Measurements from ENCODE around the gene GPR87.

The GPR87 gene, protein sequence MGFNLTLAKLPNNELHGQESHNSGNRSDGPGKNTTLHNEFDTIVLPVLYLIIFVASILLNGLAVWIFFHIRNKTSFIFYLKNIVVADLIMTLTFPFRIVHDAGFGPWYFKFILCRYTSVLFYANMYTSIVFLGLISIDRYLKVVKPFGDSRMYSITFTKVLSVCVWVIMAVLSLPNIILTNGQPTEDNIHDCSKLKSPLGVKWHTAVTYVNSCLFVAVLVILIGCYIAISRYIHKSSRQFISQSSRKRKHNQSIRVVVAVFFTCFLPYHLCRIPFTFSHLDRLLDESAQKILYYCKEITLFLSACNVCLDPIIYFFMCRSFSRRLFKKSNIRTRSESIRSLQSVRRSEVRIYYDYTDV

DNA sequence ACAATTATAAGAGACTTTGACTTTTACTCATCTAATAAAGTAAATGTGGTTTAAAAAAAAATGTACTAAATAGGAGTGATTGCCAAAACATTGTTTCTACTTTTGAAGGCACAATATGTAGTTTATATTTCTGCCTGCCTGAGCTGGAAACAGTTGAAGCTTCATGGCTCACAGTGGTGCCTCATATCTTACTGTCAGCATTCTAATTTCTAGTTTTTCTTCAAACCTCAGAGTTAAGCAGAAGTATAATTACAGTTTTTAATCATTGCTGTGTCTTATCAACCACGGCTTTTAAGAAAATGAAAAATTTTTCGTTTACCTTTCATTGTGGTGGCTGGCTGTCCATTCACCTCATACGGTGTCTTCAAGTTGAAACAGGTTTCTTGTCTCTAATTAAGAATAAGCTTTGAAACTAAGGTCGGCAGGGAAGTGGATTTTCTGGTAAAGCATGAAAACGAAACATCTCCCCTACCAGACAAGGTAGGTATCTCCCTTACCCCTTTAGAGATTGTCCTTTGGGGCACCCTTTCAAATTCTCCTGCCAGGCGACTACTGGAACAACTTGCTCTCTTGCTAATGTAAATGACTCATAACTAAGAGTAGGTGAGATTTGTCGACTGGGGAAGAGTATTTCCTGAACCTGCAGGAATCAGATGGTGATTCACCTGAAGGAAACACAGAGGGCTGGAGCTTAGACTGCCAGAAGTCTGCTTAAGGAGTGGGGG lies at the start of gene GPR87:
TSS of gene GPR87 (minus strand) at position 554 of the 725 bp plus-strand sequence. CDS start 16,720 bp downstream, outside the sequence.
- DNase-seq, result no peak

DNA sequence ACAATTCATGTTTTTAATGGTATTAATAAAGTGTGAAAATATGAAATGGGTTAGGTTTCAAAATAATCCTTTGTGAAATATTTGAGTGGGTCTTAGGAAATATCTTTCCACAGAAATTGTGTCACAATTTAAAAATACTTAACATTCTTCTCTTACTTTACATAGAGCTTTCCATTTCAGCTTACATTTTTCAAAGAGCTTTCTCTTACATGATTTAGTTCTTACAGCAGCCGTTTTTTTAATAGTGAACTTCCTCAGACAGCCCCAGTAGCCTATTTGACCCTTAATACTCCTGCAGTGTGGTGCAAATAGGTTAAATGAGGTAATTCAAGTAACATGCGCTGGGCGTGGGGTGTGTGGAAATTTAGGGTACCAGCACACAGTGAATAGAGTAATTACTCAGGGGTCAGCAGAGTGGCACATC lies 46.1 kb upstream of the GPR87 start:
- DNase-seq, result peak; percentile 61

DNA sequence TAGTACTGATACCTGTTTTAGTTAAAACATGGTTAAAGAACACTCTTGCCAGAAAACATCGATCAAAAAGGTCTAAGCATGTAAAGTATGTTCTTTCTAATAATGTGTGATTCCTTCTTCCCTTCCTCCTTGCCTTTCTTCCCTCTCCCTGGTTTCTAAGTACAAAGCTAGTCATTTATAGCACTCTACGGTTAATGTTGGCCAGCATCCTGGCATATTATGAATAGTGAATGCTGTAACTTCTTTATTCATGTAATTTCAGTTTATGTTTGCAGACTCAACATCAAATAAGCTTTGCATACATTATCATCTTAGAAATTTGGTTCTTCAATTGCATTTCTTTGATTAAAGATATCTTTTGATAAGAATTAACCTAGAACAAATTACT lies 40.8 kb upstream of the GPR87 start:
- no peak for DNase-seq

DNA sequence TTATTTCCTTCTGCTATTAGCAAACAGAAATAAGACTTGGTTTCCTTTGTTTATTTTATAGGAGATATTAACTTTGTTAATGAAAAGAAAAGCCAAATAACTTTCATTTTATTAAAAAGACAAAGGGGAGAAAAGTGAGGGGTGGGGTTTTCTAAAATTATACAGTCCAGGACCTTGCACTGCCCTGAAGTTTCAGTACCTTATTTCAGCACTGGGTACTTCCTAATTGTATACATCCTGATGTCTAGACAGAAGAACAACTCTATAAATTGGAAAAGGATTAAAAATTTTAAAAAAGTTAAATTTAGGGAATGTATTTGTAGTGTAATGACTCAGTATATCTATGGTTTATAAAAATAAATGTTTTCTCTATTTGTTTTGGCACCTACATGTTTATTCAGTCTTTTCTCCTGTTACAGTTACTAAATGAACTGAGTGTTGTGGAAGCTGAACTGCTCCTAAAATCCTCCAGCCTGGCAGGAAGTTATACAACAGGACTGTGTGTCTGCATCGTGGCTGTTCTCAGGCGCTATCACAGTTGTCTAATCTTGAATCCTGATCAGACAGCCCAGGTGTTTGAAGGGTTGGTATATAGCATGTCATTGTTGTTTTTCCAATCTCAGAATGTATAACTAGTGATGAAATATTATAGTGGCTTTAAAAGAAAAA lies 40.3 kb upstream of the GPR87 start:
- no peak for DNase-seq

DNA sequence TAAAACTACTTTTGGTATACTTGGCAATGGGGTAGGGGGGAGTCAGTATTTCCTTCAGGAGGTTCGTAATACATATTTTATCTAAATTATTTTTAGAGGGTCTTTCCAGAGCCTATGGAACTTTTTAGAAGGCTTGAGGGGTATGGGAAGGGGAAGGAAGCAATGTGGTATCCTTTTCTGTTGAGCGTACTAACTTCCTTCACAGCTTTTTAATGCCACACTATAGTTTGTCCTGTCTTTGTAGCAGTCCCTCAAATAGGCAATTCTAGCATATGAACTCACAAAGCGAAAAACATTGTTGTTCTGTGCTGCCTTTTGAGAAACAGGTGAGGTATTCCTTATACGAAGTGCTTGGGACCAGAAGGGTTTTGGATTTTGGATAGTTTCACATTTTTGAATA lies 35.0 kb upstream of the GPR87 start:
- no peak for DNase-seq

DNA sequence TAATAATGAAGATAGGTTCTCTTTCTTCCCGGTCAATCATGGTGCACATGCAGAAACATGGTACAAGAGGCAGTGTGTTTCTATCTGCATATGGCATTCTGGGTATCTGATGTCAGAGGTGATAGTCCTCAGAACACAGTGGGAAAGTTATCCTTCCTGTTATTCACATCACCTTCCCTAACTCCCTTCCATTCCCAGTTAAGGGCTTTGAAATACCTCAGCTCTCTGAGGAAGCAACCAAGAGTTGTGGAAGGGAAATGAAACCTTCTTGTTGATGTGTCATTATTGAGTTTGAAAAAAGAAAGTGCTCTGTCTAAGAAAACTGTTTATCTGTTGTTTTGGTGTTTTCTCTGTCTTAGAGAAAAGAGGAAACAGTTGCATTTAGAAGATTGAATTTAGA lies 34.6 kb upstream of the GPR87 start:
- peak; percentile 76 for DNase-seq

DNA sequence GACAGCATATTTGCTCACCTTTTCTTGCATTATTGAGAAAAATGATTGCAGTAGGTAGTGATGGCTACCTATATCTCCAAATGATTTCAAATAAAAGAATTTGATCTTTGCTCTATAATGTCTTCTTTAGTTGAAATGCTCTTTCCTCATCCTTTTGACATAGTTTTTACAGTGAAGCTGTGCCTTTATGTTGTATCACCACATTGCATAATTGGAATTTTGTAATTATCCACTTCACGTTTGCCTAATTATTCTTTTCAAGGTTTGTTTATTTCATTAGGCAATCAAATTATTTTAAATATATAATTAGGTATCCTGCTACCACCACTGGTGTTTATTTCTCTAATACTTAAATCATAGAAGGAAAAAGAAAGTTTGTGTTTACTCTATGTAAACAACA lies 34.0 kb upstream of the GPR87 start:
- no peak for DNase-seq

DNA sequence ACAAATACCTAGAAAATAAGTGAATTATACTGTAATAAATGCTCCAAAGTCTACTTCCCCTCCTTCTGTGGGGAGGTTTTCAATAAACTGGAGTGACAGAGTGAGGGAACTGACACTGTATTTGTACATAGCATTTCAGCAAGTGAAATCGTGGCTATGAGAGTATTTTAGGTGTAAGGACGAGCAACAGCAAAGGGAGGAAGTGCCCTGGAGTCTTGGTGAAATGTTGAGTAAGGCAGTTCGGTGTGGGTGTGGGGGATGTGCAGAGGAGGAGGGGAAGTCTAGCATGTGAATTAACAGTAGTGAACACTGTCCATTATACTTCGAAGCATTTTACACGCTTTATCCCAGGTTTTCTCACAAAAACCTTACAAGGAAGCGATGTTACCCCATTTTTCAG lies 30.8 kb upstream of the GPR87 start:
- DNase-seq, result peak; percentile 78

DNA sequence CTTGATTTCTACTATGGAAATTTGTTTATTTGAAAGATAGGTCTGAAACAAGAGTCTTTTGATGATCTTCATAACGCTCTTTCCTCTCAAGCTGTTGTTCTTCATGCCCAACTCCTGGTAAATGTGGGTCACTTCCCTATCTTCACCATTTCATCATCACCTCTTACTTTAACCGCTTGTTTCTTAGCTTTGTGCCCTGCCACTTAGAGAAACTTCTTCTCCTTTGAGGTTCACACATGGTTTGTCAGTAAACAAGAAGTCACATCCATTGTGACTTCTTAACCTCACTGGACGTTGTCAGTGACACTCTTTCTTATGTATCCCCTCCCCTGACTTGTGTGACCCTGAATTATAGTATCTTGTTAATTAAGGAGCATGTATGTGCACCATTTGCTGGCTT lies 29.7 kb upstream of the GPR87 start:
- peak; percentile 71 for DNase-seq

DNA sequence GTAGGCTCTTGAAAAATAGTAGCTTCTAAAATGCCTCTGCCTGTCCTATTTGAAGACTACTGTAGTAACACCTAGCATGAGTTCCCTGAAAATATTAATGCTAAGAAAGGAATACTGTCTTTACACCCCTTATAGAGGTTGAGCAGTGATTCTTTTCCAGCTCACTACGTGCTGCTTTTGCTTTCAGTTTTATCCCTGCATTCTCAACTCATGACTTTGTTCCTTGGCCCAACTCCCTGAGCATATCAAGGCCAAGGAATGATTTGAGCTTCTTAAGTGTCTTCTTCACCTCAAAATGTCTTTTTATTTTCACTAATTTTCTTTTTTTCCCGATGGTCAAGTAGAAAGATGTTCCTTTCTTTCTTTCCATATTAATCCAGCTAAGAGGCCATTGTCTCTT lies 29.2 kb upstream of the GPR87 start:
- DNase-seq, result peak; percentile 59

DNA sequence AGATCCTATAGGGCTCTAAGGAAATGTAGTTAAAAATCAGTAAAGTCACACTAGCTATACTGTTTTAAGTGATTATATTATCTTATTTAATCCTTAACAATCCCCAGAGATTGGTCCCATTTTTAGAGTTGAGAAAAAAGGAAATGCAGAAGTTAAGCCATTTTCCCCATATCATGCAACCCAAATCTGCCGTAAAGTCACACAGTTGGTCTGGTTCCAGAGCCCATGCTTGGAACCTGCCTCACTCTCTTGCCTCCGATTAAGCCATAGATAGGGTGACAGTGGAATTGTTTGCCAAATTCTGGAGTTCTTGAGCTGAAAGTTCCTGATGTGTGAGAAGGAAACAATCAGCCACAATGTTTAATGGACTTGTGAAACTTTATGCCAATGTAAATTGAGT lies 15.1 kb upstream of the GPR87 start:
- DNase-seq, result peak; percentile 57

DNA sequence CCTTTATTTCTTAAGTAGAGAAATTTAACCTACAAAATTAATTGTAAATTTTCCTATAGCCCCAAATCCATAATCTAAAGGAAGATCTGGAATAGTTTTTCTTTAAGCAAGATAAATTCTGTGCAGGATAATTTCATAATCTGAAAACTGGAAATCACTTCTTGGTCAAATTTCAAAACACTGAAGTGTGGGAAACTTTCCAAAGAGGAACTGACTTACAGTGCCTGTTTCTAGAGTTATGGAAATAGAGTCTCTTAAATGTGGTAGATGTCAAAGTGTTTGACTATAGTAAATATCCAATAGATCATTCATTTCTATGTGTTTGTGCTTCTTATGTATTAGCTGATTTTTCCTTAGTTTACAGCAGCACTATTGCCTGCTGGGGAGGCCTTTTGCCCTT lies 14.3 kb upstream of the GPR87 start:
- DNase-seq, result peak; percentile 80

DNA sequence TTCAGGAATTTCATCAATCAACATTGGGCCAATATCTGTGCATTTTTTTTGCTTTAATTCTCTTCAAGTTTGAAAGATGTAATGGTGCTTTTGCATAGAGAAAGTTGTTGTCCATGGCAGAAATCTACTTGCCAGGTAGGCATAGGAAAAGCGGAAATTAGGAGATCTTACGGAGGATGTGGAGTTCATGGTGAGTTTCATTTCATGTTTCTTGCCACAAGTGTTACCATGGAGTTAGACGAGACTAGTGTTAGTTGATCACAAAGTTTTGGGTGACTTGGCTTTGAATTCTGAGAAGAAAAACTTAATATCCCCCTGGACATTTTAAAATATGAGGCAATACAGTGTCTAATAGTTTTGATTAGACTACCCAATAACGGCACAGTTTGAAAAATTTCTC lies 13.8 kb upstream of the GPR87 start:
- DNase-seq, result no peak

DNA sequence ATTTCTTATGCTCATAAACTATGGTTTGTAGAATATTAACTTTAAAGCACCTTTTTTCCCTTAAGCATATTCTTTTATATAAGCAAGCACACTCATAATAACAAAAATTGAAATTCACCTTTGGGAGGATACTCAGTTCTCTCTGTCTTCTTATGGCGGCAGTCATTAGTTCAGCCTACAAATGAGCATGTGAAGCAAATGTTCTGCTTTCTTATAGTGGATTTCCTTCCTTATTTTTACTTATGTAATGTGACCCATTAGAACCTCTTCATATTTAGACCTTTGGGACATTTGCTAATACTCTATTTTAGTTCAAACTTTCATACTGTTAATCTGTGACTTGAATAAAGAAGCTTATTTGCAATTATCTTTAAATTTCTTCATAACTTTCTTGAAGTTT lies 12.7 kb upstream of the GPR87 start, which contains the start of gene P2RY13:
TSS of gene P2RY13 (minus strand) at position 187 of the 400 bp plus-strand sequence. CDS start at position 166, 21 bp downstream.
- DNase-seq, result peak; percentile 64

DNA sequence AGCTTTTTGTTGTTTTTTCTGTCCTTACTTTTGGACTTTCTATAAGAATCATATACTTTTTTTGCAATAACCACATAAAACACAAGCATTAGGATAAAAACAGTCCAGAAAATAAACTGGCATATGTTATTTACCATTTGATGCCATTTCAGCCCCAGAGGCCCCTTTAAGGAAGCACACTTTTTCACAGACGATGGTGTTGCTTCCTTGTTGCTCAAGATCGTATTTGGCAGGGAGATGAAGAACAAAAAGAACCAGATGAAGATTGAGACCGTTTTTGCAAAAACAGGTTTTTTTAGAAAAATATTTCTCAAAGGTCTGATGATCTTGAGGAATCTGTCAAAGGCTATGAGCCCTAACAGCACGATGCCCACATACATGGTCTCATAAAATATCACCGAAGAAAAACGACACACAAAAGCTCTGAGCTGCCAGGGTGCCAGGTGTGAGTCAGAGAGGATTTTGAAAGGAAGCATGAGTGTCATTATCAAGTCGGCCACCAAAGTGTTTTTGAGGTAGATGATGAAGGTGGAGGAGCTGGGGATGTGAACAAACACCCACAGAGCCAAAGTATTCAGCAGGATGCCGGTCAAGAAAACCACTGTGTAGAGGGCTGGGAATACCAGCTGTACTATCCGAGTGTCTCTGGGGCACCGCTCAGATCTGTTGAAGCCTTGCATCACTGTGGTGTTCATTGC lies 11.8 kb upstream of the GPR87 start:
- DNase-seq, result peak; percentile 36

DNA sequence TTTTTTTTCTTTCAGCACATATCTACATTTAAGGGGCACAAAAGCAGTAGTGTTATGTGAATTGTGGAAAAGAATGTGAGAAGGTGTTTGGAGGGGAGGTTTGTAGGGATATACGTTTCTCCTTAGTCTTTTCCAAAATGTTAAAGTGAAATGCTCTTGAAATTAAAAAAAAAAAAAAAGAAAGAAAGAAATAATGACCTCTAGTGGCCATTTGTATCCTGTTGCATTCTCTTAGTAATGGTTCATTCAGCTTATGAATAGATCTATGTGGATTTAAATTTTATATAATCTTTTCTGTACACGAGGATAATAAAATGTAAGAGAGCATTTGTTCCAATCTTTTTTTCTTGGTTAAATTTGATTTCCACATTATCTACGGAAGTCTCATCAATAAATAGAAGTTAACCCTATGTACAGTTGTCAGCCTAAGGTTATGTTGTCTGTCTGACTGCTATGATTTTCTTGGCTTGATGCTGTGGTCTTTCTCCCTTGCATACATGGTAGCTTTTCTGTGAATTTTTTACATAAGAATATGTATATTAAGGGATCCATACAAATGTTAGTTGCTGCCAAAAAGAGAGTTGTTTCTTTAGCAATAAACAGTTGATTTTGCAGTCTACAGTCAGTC lies 11.1 kb upstream of the GPR87 start:
- DNase-seq, result peak; percentile 49

DNA sequence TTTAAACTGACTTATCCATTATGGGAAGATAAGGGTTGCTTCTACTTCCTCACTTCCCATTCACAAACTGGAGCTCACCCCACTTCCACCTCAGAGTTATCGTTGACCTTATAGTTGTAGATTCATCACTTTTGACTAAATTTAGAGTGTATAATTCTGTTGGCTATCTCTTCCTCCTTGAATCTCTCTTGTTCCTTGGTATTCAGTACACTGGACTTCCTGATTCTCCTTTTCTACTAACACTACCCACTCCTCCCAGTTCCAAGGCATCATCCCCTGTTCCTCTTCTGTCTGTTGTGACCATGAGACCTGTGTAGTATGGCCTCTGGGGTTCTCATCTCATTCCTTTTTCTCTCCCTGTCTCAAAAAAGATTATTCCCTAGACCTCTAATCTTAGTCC lies 5.9 kb upstream of the GPR87 start:
- DNase-seq, result peak; percentile 39

DNA sequence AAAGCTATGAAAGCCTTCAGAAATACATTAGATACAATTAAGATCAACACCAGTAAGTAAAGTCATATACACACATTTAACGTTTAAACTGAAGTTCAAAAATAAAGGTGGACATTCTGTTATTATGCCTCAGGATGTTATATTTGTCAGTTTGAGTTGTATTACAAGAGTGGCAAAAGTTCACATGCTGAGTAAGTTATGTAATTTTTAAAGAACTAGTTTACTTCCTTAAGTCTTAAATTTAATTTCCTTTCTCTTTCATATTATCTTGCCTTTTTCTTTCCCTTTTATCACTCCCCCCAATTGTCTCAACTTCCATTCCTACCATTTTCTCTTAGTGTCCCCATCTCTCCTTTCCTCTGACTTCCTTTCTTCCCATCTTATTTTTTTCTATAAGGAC lies 4.9 kb upstream of the GPR87 start:
- peak; percentile 31 for DNase-seq

DNA sequence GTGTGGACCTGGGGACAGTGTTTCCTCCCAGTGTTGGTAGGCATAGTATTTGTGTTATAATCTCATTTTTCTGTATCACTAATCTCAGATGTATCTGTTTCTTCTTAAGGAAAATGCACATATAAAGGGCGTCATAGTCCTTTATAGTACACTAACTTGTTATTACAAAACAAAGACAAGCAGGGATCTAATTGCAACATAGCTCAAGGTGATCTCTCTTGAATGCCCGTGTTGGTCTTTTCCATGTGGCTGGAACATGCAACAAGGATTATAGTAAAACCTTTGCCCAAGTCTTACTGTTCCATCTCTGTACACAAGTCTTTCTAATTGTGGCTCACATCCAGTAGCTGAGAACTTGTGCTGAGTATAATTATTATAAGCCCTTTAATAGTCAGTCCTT lies 3.5 kb upstream of the GPR87 start:
- DNase-seq, result no peak

DNA sequence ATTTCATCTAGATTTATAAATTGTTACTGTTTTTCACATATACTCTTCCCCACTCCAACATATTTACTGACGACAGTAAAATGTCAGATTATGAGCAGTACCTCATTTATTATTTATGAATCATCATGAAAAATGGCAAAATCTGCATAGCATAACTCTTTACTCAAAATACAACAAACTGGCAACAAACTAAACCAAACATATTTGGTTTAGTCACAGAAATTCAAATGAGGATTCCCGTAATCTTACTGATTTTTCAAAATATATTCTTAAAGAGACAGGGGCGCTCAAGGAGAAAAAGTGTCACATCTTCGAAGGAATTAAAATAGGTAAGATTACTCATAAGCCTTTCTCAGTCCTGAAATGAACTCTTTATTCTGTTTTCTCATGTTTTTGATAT lies 3.0 kb upstream of the GPR87 start:
- DNase-seq, result no peak

DNA sequence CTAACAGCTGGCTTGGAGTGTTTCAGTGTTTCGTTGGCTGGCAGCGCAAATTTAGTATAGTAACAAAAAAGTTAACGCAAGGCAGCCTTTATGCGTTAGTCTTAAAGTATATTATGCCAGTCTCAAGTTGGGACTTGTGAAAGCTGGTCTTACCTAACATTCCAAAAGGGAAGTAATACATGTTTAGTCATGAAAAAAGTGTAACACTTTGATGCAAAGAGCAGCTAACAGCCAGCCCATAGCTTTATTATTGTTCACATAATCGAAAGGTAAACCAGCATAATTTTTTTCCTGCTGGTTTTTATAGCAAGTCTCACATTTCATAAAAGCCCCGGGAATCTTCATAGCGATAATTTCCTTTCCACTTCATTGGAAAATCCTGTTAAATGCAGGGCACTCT lies 2.4 kb upstream of the GPR87 start:
- peak; percentile 68 for DNase-seq

DNA sequence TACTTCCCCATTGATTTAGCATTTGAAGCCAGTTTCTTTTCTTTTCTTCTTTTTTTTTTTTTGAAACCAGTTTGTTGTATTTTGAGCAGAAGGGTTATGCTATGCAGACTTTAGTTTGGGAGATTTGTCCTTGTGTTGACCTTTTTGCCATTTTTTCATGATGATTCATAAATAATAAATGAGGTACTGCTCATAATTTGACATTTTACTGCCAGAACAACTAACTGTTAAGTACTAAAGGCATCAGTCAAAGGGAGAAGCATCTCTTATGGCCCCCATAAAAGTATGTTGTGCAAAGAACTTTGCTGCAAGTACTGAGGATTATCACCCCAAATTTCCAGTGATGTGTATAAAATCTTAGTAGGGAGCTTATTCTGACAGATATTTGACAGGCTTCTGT lies 1.7 kb upstream of the GPR87 start:
- no peak for DNase-seq

DNA sequence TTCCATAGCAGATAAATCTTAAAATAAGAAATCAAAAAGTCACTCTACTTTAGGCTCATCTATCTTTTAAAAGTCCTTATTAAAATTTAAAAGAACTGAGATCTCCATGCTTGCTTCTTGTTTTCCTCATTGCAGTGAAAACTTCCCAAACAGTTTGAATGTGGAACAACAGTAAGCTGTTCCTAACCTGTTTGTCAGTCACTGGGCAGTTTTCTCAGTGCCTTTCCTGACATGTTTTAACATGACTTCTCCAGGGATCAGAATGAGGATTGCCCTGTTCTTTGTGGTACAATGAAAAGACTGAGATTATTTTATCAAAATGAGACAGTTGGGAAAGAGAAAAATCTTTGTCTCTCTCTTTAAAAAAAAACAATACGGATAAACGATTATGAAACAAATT lies 774 bp downstream of the GPR87 start:
- no peak for DNase-seq
